ENCODE measurements around the gene RPS6KB1. TPM values are rescaled to one million over a fixed set of nuclear protein-coding genes. Genes with fewer than 3 reads are reported as not detected.

The RPS6KB1 gene
- polyA plus RNA-seq, 1 of the 3 experiments (the other 2 are of a cell fraction): 13.4 TPM

DNA sequence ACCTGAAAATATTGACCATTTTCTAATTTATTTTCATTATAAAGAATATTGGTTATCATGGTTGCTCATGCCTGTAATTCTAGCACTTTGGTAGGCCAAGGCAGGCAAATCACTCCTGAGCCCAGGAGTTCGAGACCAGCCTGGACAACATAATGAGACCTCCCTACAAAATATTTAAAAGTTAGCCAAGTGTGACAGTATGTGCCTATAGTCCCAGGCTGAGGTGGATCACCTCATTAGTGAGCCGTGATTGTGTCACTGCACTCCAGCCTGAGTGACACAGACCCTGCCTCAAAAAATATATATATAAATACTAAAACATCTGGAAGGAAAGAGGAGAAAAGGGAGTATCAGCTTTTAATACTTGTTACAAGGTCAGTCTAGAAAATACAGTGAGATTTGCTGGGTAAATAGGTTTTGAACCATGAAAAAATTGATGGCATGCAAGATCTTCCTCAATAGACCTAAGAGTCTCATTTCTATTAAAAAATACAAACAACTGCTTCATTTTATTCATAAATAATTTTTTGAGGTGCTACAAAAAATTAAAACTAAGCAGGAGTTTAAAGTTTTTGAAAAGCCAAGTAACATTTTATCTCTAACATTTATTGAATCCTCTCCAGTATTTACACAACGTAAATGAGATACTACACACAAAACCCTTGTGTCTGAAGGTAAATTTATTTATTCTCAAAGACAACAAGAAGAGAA is 47.9 kb upstream of the RPS6KB1 start (continued):
- TF ChIP-seq NFIC (IDR thresholded peaks at IDR 0.05; ENCODE audit: borderline replicate concordance): peak; percentile 15; the same call in 1 of the 2 replicates
- TF ChIP-seq TEAD4 (IDR thresholded peaks at IDR 0.05; ENCODE audit: borderline replicate concordance, insufficient read depth): 0 out of 2 replicates have a peak, but pooled peaks have one; percentile 8
- TF ChIP-seq TCF12 (IDR thresholded peaks at IDR 0.05): no peak
- peak; percentile 76 for TF ChIP-seq POLR2AphosphoS5 (IDR thresholded peaks at IDR 0.05; ENCODE audit: low read depth, low read length)
- TF ChIP-seq RFX5 (IDR thresholded peaks at IDR 0.05; ENCODE audit: low read length): no peak
- TF ChIP-seq YY1 (IDR thresholded peaks at IDR 0.05; ENCODE audit: low read depth): no peak
- TF ChIP-seq, protein P1, sequence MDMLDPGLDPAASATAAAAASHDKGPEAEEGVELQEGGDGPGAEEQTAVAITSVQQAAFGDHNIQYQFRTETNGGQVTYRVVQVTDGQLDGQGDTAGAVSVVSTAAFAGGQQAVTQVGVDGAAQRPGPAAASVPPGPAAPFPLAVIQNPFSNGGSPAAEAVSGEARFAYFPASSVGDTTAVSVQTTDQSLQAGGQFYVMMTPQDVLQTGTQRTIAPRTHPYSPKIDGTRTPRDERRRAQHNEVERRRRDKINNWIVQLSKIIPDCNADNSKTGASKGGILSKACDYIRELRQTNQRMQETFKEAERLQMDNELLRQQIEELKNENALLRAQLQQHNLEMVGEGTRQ (IDR thresholded peaks at IDR 0.05; ENCODE audit: borderline replicate concordance, low read depth, low read length): no peak
- TF ChIP-seq, protein P2, sequence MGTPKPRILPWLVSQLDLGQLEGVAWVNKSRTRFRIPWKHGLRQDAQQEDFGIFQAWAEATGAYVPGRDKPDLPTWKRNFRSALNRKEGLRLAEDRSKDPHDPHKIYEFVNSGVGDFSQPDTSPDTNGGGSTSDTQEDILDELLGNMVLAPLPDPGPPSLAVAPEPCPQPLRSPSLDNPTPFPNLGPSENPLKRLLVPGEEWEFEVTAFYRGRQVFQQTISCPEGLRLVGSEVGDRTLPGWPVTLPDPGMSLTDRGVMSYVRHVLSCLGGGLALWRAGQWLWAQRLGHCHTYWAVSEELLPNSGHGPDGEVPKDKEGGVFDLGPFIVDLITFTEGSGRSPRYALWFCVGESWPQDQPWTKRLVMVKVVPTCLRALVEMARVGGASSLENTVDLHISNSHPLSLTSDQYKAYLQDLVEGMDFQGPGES (IDR thresholded peaks at IDR 0.05; ENCODE audit: low read depth, low read length): no peak
- TF ChIP-seq EP300 (IDR thresholded peaks at IDR 0.05; ENCODE audit: borderline replicate concordance in 1 of 2, low read depth in 1 of 2, low read length in 1 of 2): no peak

DNA sequence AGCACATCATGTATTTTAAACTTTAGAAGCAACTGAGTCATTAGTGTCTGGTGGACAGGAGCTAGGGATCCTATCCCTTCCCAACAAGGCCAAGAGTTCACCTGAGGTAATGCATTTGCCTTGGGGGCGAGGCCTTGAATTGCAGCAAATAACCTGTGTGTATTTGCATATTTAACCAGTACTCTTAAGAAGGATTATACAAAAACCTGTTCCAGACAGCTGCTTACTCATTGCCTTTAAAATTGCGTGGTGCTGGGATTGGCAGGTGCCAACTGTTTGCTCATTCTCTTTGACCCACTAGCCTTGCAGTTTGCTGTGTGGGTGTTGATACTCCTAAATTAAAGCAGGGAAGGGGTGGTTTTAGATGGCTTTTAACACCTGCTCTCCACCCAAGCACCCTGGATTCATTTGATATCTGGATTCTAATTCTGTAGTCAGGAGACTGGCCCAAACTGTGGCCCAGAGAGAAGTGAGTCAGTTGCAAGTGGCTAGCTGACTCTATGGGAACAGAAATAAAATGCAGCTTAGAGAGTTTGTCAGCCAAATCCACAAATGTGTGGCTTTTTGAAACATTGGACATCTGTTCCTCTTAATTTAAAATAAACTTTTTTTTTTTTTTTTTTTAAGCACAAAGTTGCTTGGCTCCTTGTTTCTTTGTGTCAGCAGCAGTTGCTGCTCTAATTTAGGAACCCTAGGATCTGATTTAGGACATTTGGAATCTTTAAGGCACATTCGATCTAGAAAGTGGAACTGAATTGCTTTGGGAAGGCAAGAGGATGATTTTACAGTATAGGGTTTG is 47.1 kb upstream of the RPS6KB1 start:
- POLR2A ChIA-PET: no interaction called here
- Histone ChIP-seq H3K4me1 (ENCODE audit: control insufficient read depth in 1 of 2, insufficient read depth in 2 of 2, low read depth in 1 of 2, low read length in 1 of 2) (peaks cover 4 to 20% of the 10 kb centered on the region in 2 experiments; a peak in 3 of 4 replicates), H3K9me3 (no peaks in the 10 kb centered on the region), H3K79me2 (ENCODE audit: insufficient read depth) (peaks cover 18% of the 10 kb centered on the region), H3K9ac (peak overlapping the region; percentile 100), H3K36me3 (replicated peaks in 1 of 2; ENCODE audit: control insufficient read depth in 1 of 2, insufficient read depth in 2 of 2, low read length in 1 of 2) (peaks cover 7 to 17% of the 10 kb centered on the region in 2 experiments), H3K9me2 (no peaks in the 10 kb centered on the region), H2AFZ (ENCODE audit: low read depth) (no peak overlapping the region), H3K27me3 (ENCODE audit: insufficient read depth) (no peaks in the 10 kb centered on the region), H3K27ac (ENCODE audit: low read depth in 2 of 2, low read length in 1 of 2) (peak overlapping the region; percentile 69 to 100), H3F3A (replicated peaks; ENCODE audit: insufficient read depth) (peaks cover 71% of the 10 kb centered on the region), H3K4me2 (peak overlapping the region; percentile 18; the same call in 1 of the 2 replicates), H3K4me3 (ENCODE audit: low read depth in 2 of 2, low read length in 1 of 2) (no peak overlapping the region), H4K20me1 (ENCODE audit: insufficient read depth) (peaks cover 27% of the 10 kb centered on the region)
- CTCF ChIA-PET: interaction anchor here (1.0 to 2.0 kb wide), 4 partner anchors 13 to 92 kb away, joined by 3 to 7 read pairs (median 4); no protein-coding TSS in a partner anchor
- no peak for DNase-seq
- 37% methylated on average over 3 of the region's 3 CpGs for WGBS (ENCODE audit: low lambda C conversion rate)
- no peak for TF ChIP-seq ELF1 (IDR thresholded peaks at IDR 0.05)
- TF ChIP-seq FOSL2 (IDR thresholded peaks at IDR 0.05; ENCODE audit: borderline replicate concordance, low read depth): peak; percentile 9; the same call in 1 of the 2 replicates
- no peak for TF ChIP-seq YY1 (IDR thresholded peaks at IDR 0.05; ENCODE audit: low read depth)
- peak; percentile 33 for TF ChIP-seq JUND (IDR thresholded peaks at IDR 0.05)
- peak; percentile 85 for TF ChIP-seq POLR2AphosphoS5 (IDR thresholded peaks at IDR 0.05; ENCODE audit: low read depth, low read length)
- TF ChIP-seq, protein P3, sequence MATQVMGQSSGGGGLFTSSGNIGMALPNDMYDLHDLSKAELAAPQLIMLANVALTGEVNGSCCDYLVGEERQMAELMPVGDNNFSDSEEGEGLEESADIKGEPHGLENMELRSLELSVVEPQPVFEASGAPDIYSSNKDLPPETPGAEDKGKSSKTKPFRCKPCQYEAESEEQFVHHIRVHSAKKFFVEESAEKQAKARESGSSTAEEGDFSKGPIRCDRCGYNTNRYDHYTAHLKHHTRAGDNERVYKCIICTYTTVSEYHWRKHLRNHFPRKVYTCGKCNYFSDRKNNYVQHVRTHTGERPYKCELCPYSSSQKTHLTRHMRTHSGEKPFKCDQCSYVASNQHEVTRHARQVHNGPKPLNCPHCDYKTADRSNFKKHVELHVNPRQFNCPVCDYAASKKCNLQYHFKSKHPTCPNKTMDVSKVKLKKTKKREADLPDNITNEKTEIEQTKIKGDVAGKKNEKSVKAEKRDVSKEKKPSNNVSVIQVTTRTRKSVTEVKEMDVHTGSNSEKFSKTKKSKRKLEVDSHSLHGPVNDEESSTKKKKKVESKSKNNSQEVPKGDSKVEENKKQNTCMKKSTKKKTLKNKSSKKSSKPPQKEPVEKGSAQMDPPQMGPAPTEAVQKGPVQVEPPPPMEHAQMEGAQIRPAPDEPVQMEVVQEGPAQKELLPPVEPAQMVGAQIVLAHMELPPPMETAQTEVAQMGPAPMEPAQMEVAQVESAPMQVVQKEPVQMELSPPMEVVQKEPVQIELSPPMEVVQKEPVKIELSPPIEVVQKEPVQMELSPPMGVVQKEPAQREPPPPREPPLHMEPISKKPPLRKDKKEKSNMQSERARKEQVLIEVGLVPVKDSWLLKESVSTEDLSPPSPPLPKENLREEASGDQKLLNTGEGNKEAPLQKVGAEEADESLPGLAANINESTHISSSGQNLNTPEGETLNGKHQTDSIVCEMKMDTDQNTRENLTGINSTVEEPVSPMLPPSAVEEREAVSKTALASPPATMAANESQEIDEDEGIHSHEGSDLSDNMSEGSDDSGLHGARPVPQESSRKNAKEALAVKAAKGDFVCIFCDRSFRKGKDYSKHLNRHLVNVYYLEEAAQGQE (IDR thresholded peaks at IDR 0.05; ENCODE audit: low read depth, low read length): no peak
- TF ChIP-seq, protein P4, sequence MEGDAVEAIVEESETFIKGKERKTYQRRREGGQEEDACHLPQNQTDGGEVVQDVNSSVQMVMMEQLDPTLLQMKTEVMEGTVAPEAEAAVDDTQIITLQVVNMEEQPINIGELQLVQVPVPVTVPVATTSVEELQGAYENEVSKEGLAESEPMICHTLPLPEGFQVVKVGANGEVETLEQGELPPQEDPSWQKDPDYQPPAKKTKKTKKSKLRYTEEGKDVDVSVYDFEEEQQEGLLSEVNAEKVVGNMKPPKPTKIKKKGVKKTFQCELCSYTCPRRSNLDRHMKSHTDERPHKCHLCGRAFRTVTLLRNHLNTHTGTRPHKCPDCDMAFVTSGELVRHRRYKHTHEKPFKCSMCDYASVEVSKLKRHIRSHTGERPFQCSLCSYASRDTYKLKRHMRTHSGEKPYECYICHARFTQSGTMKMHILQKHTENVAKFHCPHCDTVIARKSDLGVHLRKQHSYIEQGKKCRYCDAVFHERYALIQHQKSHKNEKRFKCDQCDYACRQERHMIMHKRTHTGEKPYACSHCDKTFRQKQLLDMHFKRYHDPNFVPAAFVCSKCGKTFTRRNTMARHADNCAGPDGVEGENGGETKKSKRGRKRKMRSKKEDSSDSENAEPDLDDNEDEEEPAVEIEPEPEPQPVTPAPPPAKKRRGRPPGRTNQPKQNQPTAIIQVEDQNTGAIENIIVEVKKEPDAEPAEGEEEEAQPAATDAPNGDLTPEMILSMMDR (IDR thresholded peaks at IDR 0.05): no peak
- TF ChIP-seq EP300 (IDR thresholded peaks at IDR 0.05; ENCODE audit: borderline replicate concordance in 1 of 2, low read depth in 1 of 2, low read length in 1 of 2): peak in 1 of 2 experiments; percentile 32; a peak in 1 of 4 replicates
- no peak for TF ChIP-seq RCOR1 (IDR thresholded peaks at IDR 0.05; ENCODE audit: low read length)
- no peak for TF ChIP-seq CHD2 (IDR thresholded peaks at IDR 0.05; ENCODE audit: low read length, partially characterized antibody)
- TF ChIP-seq, protein P5, sequence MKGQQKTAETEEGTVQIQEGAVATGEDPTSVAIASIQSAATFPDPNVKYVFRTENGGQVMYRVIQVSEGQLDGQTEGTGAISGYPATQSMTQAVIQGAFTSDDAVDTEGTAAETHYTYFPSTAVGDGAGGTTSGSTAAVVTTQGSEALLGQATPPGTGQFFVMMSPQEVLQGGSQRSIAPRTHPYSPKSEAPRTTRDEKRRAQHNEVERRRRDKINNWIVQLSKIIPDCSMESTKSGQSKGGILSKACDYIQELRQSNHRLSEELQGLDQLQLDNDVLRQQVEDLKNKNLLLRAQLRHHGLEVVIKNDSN (IDR thresholded peaks at IDR 0.05; ENCODE audit: borderline replicate concordance, low read depth): no peak
- no peak; the same call in 1 of the 2 replicates for TF ChIP-seq FOXM1 (IDR thresholded peaks at IDR 0.05; ENCODE audit: low read depth)
- TF ChIP-seq, protein P6, sequence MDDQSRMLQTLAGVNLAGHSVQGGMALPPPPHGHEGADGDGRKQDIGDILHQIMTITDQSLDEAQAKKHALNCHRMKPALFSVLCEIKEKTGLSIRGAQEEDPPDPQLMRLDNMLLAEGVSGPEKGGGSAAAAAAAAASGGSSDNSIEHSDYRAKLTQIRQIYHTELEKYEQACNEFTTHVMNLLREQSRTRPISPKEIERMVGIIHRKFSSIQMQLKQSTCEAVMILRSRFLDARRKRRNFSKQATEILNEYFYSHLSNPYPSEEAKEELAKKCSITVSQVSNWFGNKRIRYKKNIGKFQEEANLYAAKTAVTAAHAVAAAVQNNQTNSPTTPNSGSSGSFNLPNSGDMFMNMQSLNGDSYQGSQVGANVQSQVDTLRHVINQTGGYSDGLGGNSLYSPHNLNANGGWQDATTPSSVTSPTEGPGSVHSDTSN (IDR thresholded peaks at IDR 0.05): peak; percentile 89
